Raji (cell line): ENCODE data around the gene HPCA.

Experiments used
- POLR2A ChIP-seq: IDR thresholded peaks from 2 replicates; pipeline ENCODE4 v1.6.1; 2011; ENCODE audit warnings: low read depth, low read length, control low read depth; ENCODE audit not compliant: insufficient read depth

Gene HPCA

DNA sequence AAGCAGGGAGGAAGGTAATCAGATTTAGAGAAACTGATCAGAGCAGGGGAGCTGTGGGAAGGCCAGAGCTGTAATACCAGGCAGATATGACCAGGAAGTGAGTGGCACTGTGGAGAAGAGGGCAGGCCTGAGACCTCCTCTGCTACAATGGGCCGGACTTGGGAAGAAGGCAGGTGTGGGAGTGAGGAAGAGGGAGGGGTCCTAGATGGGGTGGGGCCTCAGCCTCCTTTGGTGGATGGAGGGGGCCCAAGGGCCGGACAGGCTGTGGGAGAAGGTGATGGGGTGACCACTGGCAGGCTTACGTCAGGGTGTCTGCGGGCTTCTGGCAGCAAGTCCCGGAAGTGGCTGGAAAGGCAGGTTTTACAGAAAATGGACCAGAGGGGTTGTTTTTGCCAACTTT lies 5.0 kb upstream of the HPCA start:
- no peak for TF ChIP-seq POLR2A

DNA sequence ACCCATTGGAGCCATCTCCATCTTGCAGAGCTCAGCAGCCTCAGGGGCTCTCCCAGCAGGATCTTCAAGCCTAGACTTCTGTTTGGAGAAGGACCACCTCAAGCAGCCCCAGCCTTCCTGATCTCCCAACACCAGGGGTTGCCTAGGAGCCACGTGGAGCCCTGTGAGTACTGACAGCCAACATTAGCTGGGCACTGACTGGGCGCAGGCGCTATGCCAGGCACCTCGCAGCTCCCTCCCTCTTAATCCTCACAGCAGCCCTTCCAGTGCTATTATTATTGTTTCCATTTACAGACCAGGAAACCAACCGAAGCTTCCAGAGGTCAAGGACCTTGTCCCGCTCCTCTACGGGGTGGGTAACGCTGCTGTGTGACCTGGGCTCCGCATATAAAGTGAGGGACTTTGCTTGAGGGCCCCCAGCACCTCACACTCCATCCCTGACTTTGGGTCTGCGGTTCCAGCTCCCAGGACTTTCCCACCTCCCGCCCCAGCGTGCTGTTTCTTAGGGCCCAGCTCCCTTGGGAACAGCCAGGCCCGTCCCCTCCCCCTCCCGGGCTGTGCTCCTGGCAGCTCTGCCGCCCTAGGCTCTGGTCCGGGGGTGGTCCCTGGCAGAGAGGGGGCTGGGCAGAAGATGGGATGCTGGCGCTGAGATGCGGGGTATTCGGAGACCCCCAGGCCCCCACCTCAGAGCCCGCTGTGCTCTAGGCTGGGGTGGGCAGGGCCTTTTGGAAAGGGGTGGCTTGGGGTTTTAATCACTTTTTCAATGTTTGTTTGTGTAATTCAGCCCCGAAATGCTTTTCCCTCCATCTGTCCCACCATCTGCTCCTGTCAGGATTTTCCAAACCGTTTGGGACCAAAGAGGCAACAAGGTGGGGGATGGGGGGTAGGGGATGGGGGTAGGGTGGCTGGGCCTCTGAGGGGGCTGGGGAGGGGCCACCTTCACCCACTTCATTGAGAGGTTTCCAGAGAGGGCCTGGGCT lies 4.1 kb upstream of the HPCA start:
- no peak for TF ChIP-seq POLR2A

DNA sequence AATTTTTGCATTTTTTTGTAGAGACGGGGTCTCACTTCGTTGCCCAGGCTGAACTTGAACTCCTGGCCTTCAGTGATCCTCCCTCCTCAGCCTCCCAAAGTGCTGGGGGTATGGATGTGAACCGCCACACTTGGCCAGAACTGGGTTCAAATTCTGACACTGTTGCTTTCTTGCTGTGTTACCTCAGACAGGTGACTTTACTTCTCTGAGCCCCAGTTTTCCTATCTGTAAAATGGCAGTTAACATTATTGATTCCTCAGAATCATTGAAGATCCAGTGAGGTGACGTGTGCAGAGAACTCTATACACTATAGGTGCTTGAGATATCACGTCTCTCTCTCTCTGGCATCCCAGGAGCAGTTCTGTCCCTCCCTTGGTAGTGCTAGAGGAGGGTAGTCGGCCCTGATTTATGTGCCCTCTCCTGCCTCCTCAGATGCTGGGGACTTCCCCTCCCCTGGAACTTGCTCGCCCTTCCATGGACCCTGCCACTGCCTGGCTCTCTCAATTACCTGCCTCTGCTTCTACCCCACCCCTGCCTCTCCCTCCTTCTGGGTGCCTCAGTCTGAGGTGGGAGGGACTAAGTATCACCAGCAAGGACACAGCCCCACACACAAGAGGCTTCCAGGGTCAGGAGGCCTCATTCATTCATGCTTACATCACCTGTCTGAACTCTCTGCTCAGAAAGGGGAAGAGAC lies 2.8 kb upstream of the HPCA start:
- no peak for TF ChIP-seq POLR2A

DNA sequence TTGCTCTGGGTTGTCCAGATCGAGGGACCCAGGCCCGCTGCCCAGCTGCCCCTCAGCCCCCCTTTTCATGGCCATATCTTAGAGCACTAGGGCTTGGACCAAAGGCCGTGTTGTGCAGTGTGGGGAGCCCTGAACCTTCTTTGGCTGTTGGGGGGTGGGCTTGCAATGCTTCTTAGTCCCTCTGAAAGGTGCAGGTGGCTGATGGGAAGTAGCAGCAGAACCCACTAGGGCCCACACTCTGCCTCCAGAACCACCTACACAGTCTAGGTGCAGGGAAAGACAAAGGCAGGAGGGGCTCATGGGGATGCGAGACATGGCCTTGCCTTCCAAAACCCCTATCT lies 2.3 kb upstream of the HPCA start:
- no peak for TF ChIP-seq POLR2A

DNA sequence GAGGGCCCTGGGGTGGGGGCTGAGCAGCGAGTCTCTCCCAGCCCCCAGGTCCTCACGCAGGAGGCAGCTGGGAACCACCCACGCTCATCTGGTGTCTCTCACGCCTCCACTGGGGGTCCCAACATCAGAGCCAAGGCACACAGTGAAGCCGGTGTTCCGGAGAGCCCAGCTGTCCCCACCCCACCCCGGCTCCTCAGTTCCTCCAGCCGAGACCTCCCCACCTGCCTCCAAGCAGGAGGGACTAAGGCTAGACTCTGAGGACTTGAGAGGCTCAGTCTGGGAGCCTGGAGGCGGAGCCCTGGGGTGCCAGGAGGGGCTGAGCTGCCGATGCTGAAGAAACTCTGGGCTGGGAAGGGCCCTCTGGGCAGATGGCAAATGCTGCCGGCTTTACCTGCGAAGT lies 1.6 kb upstream of the HPCA start:
- TF ChIP-seq POLR2A = no peak

DNA sequence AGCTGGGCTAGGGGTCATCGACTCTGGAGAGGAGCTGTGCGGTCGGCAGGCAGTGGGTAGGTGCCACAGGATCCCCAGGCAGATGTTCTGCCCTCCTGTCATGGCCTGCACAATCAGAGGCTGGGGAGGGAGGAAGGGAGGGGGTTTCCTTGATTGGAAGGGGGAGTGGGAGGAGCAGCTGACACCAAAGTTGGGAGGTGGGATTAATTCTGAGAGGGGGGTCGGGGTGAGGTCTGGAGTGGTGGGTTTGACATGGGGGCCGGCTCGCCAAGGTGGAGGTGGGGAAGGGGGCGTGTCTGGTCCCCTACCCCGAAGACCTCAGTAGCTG lies 651 bp upstream of the HPCA start:
- TF ChIP-seq POLR2A = no peak

DNA sequence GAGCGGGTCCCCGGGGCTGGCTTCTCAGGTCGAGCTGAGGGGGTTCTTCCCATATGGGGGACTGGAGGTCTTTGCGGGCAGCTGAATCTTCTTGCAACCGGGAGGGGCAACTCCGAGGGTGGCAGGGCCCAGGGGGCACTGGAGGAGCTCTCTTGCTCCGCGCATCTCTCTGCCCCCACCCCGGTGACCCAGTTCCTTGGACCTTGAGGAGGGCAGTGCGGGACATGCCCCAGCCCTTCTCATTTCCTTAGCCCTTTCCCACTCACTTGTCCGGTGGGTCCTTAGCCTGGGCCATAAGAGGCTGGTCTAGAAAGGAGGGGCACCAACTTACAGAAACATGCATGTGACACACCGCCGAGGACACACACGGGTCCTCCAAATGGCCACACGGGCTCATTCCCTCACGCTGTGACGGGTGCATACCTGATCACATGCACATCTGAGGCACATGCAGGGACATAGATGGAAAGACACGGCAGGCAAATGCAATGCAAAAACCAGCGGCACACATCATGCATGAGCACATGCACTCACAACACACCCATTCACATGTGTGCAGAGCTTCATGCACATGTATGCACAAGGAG lies 630 bp downstream of the HPCA start:
- no peak for TF ChIP-seq POLR2A

DNA sequence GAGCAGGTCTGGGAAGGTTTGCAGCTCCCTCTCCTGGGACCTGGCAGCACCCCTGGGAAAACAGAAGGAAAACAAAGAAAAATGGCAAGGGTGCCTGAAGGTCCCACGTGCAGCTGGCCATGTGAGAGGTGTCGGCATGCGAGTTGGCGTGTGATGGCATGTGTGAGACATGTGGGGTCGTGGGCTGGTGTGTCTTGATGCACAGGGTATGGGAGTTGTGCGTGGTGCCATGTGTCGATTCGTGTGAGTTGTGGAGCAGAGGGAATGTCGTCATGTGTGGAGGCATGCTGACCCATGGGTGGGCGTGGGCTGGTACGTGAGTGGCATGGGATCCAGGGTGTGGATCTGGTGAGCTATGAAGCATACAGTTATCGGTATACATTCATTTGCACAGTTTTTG lies 1.3 kb downstream of the HPCA start:
- no peak for TF ChIP-seq POLR2A

DNA sequence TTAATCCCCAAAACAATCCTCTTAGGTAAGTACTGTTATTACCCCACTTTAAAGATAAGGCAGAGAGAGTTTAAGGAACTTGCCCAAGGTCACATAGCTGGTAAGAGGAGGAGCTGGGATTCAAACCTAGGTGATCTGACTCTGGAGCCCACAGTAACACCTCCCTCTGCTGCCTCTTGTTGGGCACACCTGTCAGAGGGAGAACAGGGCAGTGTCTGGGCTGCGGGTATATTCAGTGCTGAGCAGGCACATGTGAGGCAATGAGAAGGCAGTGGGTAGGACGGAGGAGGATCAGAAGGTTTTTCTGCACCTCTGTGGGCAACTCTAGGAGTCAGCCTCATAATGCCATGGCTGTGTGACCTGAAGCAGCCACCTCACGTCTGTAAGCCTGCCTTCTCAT lies 1.8 kb downstream of the HPCA start:
- TF ChIP-seq POLR2A = no peak

DNA sequence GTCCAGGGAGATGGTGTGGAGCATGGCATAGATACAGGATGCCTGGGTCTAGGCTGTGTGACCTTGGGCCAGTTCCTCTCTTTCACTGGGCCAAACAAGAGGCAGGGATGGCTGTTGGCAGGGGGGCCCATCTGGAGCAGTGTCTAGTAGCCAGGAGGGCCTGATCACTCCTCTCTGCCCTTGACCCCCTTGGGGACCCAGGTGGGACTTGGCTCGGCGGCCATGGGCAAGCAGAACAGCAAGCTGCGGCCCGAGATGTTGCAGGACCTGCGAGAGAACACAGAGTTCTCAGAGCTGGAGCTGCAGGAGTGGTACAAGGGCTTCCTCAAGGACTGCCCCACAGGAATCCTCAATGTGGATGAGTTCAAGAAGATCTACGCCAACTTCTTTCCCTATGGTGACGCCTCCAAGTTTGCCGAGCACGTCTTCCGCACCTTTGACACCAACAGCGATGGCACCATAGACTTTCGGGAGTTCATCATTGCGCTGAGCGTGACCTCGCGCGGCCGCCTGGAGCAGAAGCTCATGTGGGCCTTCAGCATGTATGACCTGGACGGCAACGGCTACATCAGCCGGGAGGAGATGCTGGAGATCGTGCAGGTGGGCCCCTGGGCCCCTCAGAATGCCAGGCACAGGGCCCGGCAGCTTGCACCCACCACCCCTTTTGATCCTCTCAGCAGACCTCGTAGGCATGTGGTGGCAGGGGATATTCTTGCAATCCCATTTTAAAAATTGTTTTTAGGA lies 2.6 kb downstream of the HPCA start:
- TF ChIP-seq POLR2A = no peak

DNA sequence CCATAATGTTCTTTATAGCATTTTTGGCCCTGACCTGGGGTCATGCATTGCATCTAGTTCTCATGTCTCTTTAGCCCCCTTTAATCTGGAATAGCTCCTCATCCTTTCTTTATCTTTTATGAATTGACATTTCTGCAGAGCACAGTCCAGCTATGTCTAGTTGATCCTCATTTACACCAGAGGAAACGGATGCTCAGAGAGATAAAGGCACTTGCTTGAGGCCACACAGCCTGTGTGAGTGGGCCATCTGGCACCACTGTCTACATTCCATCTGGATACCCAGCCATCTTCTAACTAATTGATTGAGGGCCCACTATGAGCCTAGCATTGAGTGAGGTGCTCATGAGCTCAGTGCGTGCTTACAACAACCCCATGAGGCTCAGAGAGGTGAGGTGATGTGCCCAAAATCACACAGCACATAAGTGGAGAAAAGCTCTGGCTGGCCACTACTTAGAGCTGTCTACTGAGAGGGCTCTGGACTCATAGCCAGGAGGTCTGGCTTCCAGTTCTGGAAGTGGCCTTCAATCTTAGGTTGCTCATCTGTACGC lies 3.5 kb downstream of the HPCA start:
- no peak for TF ChIP-seq POLR2A

DNA sequence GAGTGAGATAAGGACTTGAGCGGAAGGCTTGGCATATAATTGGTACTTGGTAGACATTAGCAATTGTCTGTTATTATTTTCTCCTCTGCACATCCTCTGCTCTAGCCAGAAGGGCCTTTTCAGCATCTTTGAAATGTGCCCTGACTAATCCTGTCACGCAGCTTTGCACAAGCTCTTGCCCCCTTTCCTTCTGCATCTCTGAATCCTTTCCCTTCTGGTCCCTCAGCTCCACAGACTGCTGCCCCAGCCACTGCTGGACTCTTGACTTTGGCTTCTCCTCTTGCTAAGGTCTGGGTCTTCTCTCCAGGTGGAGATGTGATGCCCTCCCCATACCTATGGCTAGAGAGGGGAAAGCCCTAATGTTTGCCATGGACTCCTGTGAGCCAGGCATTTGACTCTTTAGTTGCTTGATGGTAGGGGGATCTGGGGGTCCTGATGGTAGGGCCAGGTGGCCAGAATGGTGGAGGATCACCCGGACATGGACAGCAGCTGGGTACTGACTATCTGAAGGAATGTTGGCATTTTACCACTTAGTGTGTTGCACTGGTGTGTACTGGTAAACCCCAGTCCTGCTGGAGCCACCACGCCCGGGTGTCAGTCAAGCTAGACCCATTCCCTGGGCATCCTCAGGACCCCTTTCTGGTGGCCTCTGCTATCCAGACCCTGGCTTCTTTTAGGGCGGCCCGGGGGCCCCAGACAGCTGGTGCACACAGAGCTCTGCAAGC lies 4.4 kb downstream of the HPCA start:
- no peak for TF ChIP-seq POLR2A

DNA sequence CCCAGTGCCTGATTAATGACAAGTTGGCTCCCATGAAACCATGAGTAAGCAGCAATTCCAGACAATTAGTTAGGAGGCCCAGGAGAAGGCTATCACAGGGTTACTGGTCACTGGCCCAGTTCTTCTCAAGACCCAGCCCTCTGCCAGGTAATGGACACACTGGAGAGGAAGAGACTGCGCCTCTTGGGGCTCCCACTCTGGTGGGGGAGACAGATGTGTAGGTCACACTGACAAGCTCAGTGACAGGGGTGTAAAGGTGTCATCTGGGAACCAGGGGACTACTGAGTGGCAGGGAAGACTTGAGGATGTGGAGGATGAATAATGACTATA lies 4.9 kb downstream of the HPCA start:
- no peak for TF ChIP-seq POLR2A

DNA sequence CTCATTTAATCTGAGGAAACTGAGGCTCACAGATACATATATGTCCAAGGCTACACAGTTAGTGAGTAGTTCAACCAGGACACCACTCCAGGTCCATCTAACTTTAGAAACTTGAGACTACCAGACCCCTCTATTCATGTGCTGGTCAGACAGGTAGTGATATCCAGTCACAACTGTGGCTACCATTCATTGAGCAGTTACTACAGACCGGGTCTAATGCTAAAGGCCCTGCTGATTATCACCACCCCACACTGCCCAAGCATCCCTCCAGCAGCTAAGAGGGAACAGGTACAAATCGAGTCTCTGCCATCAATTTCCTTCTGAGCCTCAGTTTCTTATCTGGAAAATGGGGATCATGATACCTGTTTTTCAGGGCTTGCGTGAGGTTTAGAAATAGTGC lies 5.3 kb downstream of the HPCA start:
- no peak for TF ChIP-seq POLR2A
